NK-92 (cell line): ENCODE measurements around the gene RSAD2.
"Not testable (repeated sequence)": the region's sequence is repeated elsewhere in the genome, so short reads cannot be mapped to it uniquely, and the experiment has no call there.

Experiments used
- DNase-seq: peaks from one replicate; lab custom pipeline; 2025; ENCODE audit not compliant: unreplicated experiment; lab: John Stamatoyannopoulos, UW

RSAD2 gene

DNA sequence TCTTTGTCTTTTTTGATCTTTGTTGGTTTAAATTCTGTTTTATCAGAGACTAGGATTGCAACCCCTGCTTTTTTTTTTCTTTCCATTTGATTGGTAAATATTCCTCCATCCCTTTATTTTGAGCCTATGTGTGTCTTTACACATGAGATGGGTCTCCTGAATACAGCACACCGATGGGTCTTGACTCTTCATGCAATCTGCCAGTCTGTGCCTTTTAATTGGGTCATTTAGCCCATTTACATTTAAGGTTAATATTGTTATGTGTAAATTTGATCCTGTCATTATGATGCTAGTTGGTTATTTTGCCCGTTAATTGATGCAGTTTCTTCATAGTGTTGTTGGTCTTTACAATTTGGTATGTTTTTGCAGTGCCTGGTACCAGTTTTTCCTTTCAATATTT is 25.0 kb downstream of the RSAD2 start:
- DNase-seq: not testable (repeated sequence)

DNA sequence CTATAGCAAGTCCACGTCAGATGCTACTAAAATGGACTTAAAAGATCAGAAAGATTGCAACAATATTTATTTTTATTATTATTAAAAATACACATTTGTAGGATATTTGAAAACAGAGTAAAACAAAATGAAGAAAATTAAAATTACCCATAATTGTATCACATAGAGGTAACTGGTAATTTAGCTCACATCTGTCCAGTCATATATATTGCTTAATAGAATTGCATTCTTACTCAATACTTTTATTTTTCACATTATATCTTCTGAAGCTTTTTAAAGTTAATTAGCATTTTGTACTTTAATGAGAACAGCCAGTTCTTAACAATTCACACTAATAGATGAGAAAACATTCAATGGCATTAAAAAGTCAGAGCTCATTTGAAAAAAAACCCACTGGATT is 28.1 kb downstream of the RSAD2 start:
- DNase-seq: no peak

DNA sequence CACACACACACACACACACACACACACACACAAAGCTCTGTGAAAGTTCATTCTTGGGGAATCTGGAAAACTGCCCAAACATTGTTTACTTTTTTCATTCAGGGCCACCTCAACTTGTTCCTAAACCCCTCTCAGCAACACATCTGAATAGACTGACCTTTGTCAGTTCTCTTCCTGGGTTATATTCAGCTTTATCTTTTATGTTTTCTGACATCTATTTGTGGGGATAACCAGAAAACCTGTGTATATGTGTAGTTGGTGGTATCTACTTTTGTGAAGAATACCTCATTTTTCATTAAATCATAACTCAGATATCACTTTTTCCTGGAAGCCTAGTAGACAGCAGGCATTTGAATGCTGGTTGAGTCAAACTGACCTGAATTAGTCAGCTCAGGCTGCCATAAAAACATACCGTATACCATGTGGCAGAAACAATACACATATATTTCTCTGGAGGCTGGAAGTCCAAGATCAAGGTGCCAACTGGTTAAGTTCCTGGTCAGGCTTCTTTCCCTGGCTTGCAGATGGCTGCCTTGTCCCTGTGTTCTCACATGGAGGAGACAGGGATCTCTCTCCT is 28.7 kb downstream of the RSAD2 start:
- no peak for DNase-seq

DNA sequence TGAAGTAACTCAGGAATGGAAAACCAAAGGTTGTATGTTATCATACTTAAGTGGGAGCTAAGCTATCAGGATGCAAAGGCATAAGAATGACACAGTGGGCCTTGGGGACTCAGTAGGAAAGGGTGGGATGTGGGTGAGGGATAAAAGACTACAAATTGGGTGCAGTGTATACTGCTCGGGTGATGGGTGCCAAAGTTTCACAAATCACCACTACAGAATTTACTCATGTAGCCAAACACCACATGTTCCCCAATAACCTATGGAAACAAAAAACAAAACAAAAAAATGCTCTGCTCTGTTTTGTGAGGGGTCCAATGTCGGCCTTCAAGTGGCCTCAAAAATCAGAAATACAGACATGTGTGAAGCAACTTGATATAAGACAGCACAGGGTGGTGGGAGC is 30.7 kb downstream of the RSAD2 start:
- no peak for DNase-seq

DNA sequence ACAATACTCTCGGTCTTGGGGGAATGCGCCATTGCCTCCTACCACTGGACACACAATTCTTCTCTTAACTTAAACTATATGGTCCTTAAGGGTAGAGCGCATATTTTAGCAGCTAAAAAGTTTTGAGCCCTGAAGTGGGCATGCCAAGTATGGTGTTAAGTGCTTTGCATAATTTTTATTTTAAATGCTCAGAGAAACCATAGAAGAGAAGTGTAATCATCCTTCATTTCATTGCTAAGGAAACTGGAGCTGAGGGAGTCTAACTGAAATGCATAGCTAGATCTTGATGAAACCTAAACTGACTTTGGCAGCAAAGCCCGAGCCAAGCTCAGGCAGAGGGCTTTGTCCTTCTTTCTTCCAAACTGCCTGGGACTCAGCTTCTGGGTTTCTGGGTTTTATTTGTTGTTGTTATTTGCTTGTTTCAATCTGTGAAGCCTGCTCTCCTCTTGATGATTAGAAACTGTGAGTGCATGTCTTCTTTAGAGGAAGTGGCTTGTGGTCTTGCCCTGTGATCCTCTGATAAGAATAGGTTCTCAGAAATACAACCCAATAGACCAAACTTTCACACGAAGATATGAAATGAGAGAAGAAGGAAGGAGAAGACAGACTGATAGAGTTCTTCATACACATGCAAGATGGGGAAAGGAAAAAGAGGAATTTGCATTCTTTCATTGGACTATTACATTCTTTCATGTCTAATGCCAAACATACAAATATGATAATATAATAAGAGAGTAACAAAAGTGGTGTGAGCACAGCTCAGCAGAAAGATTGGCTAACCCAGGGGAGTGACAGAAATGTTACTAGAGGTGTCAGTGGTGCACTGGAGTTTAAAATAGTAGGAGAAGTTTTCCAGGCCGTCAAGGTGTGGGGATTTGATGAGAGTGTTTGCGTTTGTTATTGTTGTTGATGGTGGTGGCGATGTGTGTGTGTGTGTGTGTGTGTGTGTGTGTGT is 32.1 kb downstream of the RSAD2 start:
- DNase-seq: no peak

DNA sequence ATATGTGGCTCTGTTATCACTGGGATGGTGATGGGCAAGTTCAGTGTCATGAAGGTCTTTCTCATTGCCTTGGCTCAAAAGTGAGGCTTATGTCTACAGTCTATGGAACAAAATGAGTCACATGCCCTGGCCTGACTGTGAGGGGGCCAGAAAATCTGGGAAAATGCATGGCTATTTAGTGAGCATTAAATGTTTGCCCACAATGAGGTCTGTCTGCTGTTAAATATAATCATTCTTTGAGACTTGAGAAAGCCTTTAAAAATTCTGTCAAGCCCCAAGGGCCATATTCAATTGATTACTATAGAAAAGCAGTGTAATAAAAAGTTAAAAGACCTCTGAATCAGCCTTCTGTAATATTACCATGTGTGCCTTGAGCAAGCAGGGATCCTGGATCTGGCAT is 34.1 kb downstream of the RSAD2 start:
- DNase-seq: no peak

DNA sequence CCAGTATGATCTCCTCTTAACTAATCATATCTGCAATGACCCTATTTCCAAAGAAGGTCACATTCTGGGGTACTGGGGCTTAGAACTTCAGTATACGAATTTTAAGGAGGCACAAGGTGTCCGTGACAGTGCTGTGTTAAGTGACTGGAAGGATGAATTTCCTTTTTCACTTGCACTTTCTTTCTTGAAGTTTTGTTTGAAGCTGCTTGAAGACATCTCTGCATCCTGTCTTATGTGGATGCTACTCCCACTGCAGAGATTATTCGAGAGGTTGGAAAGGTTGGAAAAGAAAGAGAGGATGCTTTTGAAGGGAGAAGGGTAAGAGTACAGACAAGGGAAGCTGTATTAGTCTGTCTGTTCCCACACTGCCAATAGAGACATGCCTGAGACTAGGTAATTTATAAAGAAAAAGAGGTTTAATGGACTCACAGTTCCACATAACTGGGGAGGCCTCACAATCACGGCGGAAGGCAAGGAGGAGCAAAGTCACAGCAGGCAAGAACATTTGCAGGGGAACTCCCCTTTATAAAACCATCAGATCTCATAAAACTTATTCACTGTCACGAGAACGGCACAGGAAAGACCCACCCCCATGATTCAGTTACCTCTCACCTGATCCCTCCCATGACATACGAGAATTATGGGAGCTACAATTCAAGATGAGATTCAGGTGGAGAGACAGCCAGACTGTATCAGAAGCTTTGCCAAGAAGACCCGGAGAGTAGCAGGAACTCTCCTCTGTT is 36.0 kb downstream of the RSAD2 start:
- no peak for DNase-seq

DNA sequence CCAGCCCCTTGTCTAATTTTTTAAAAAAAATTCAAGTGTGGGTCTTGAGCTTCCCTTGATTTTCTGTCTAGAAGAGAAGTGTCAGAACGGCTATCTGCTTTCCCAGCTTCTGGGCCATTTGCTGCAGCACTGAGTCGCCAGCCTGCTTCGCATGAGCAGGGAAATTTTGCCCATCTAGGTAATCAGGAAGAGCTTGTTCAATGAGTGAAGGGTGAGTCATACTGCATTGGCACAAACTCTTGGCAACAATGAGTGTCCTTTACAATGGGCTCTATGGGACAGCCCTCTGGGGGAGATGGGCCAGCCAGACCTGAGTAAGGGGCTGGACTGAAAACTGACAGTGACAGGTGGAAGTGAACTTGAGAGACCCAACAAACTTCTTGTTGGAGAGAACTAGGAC is 37.3 kb downstream of the RSAD2 start:
- no peak for DNase-seq

DNA sequence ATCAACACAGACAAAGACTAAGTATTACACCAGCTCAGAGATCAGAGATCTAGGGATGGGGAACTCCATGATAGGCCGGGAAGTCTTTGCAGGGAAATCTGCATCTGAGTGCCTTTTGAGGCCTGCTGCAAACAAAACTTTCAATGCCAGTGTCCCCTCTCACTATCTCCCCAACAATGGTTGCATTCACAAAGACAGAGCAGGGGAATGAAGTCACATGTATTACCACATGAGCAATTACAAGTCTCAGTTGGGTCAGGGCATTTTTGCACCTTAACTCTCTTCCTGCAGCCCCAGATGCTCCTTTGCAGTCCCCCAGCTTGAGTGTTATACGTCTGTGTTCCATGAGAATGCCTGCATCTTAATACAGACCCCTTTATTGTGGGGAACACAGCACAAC is 37.8 kb downstream of the RSAD2 start:
- no peak for DNase-seq

DNA sequence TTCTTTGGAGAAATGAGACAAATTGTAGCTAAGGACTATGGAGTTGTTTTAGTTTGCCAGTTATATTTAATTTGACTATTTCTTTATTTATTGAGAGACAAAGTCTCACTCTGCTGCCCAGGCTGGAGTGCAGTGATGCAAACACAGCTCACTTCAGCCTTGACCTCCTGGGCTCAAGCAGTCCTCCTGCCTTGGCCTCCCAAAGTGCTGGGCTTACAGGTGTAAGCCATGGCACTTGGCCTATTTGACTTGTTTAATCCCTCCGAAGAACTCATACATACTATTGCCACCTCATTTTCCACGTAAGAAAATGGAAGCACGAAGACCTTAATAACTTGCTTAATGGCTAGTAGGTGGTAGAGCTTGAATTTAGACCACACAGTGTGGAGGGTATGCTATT is 38.6 kb downstream of the RSAD2 start:
- DNase-seq: no peak

DNA sequence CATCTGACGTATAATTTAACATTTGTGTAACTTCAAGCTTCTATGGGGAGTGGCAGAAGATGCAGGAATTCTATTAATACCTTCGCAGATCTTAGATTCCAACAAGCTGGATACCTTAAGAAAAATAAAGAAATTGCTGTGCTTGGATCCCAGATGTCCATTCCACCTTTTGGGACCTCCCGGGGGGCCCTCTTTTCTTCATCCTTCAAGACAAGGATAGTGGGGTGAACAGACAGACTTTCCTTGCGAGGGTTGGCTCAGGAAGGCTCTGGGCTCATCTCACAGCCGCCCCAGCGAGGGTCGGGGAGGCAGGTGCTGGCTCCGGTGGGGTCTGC is 39.1 kb downstream of the RSAD2 start:
- DNase-seq: no peak

DNA sequence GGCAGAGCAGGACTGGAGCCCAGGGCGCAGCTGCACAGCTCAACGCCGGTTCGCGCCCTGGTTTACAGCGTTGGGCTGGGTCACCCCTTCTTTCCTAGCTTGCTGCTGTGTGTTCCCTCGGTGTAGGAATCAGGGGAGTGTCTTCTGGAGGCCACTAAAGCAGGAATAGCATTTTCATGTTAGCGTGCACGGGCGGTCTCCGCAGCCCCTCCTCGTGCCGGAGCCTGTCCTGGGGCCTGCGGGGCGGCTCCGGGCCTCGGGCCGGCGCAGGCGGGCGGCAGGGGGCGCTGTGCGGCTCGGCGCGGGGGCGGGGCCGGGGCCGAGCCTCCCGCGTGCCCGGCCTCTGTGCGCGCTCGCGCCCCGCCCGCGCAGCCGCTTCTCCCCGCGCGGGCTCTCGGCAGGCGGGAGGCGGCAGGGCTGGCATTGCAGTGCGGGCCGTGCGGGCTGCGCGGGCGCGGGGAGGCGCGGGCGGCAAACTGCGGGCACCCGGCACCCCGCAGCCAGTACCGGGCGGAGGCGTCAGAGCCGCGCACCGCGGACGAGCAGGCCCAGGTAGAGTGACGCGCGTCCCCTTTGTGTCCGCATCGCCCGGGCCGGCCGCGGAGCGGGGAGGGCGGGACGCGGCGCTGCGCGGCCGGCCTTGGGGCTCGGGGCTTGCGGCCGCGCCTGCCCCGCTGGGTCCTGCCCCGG is 39.6 kb downstream of the RSAD2 start, which contains the start of gene RNF144A:
Gene RNF144A (plus strand): TSS at position 342 of the 690 bp plus-strand sequence. CDS start 79,515 bp downstream, outside the sequence.
- DNase-seq: no peak

DNA sequence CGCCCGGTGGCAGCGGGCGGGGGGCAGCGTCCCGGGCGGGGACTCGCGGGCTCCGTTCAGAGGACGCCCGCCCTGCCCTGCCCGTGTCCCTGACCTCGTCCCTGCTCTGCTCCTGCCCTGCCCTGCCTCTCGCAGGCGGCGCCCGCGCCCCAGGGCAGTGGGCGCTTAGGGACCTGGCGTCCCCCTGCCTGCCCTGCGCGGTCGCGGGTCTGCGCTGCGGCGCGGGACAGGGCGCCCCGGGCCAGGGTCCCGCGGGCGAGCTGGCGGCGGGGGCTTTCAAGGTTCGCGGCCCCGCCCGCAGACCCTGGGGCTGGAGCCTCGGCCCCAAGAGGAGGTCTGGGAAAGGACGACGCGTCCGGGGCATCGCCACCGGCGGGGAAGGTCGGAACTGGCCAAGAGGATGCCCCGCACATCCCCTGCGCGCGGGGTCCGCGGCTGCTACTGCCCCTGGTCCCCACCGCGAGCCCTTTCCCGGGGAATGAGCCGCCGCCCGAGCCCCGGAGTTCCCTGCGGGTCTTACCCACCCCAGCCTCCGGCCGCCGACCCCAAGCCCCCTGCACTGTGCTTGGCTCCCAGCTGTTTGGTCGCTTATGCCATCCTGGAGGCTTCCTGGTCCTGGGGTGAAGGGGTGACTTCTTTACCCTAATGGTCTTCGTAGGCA is 40.3 kb downstream of the RSAD2 start:
- DNase-seq: no peak

DNA sequence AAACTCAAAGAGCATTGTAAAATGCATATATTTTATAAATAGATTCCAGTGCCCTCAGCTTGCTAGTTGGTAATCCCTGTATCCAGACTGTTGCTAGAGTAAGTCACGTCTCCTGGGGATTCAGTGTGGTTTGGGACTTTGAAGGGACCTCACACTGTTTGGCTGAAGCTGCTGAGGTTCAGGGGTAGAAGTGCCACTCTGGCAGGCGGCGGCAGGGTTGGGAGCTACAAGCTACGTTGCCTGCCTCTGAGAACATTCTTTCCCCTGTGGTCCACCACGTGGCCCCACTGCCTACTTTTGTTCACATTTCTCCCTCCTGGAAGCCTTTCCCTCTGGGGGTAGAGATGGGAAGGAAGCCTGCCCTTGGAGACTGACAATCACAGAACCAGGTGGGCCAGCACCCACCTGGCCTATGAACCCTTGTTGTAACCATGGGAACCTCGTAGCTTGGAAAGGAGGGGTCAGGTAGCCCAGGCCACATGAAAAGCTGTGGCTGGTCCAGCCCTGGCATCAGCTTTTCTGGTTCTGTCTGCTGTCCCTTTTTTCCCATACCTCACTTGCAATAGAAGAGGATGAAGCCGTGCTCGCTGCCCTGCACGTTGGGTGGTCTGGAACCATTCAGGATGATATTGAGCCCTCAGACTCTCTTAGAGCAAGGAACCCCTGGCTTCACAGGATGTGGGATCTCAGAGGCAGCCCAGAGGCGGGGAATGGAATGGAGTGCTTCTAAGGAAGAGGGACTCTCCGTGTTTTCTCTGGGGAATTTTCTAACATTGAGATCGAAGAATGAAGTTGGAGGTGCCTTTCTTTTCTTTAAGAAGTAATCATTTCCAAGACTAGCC is 42.5 kb downstream of the RSAD2 start:
- DNase-seq: no peak

DNA sequence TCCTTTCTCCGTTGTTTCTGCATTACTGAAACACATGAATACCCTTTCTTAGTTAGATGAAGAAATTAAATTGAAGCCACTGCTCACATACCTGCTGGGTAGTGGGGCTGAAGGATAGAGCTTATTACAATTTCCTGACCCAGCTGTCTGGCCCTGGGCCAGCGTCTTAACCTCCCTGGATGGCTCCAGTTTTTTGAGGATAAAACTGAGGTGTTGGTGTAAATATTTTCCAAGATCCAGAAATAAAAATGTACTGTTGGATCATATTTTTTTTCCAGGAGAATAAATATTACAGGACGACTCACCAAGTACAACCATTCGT is 43.1 kb downstream of the RSAD2 start:
- DNase-seq: no peak

DNA sequence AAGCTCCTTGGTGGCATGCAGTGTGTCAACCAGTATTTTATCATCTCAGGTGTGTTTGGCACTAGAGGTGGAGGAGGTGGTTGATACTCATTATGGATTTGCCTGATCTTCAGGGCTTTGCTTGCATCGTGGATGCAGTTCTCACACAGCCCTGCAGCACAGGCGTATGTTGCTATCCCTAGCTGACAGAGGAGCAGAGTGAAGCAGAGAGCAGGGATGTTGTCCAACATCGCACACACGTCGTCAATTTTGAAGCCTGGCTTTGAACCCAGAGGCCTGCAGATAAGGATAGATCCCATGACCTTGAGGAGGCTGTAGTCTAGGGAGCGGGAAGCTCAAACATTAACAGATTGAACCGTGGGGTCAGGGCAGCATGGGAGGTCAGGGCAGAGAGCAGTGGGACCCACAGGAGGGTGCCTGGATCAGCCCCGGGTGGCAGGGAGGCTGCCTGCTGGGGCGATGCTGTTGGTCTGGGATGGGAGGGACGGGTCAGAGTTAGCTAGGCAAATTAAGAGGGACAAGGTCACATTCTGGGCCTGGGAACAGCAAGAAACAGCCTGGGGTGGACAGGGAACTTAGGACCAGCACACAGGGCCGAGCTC is 43.8 kb downstream of the RSAD2 start:
- DNase-seq: no peak

DNA sequence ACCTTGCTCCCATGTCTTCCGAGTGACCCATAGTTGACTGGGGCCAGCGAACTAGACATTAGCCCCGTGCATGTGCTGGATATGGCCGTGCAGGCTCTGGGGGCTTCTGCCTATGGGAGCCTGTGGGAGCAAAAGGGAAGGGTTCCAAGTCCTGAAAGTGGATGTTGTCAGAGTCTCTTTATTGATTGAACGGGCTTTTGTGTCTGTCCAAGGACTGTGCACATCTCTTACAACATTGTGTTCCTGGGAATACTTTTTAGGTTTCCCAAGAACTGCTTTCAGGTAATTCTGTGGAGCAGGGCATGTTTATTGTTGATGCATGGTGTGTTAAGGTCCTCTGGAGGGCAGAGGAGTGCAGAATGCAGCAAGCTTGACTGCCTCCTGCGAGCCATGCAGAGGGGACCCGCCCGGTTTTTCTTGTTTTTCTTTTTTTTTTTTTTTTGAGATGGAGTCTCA is 44.7 kb downstream of the RSAD2 start:
- DNase-seq: no peak

DNA sequence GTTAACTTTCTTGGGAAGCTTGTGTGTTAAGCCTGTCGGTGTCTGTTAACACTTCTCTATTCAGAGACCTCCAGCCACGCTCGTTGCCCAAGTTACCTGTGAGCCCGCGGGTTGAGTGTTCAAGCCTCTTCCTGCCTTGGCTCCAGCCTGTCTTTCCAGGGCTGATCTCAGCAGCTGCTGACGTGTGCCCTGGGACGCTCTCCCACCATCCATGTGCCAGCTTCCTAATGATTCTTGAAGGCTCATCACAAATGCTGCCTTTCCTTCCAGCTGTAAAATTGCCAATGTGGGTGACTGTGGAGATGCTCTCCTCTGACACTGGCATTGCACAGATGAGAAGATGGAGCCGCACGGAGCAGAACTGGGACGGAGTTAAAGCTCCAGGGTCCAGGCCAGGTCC is 45.7 kb downstream of the RSAD2 start:
- no peak for DNase-seq

DNA sequence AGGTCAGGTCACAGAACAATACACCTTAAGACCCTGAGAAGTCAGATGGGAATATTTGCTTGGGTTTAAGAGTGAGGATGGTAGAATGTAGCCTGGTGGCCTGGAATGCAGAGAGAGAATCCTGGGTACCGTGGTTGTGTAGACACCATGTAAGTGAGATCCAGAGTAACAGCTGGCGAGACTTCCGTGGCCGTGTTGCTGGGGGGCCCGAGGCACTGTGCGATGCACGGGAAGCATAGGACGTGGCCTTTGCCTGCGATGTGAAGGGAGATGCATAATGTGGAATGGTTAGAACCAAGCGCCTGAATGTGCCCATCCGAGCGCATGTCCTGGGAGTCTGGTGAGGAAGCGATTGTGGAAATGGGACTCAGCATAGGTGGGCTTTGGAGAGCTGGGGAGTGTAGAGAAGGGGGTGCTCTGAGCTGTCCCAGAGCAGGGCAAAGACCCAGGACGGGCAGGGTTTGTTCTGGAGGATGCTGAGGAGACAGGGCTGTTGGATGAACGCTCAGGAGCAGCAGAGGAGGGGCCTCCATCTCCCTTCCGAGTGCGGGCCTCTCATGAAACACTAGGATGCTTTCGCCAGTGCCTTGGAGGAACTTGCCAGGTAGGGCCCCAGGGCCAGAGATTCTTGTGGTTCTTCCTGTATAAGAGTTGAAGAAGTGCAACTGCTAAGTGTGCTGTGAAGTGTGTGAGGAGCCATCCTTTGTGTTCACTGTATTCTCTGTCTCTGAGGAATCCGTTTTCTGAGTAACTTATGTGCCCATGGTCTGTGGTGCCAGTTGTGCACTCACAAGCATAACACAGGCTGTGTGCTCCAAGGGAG is 46.7 kb downstream of the RSAD2 start:
- DNase-seq: no peak
